Liver (tissue), 9 donors: Measurements from ENCODE around the gene CFAP221. TPM values are rescaled to one million over a fixed set of nuclear protein-coding genes. Genes with fewer than 3 reads are reported as not detected.
A peak's percentile ranks its signal among the peaks of the same experiment; 100 is the strongest.

Experiments used
- DNase-seq: peaks from one replicate; pipeline ENCODE4 v3.0.0-alpha.2; 2017; ENCODE audit warnings: low spot score
- H3K27ac ChIP-seq, 2 donors: one replicate each; pipeline ENCODE4 v1.7.0; 2013; ENCODE audit warnings: inconsistent platforms in 2 of 2, low read length in 2 of 2, control low read depth in 1 of 2, low read depth in 1 of 2, mild to moderate bottlenecking in 1 of 2
- H3K27me3 ChIP-seq, 4 donors: one replicate each; pipeline versions ENCODE4 v1.6.1 to v1.7.0; 2013; ENCODE audit warnings: low read length in 3 of 4, inconsistent platforms in 1 of 4, mild to moderate bottlenecking in 1 of 4, moderate library complexity in 1 of 4; ENCODE audit not compliant: control insufficient read depth in 4 of 4, insufficient read depth in 4 of 4
- H3K36me3 ChIP-seq, 4 donors: one replicate each; pipeline versions ENCODE4 v1.6.1 to v1.7.0; 2013; ENCODE audit warnings: low read length in 3 of 4, mild to moderate bottlenecking in 3 of 4, low read depth in 1 of 4, moderate library complexity in 1 of 4; ENCODE audit not compliant: control insufficient read depth in 4 of 4, insufficient read depth in 3 of 4
- H3K4me1 ChIP-seq, 4 donors: one replicate each; pipeline versions ENCODE4 v1.6.1 to v1.7.0; 2013; ENCODE audit warnings: low read length in 3 of 4, mild to moderate bottlenecking in 3 of 4, moderate library complexity in 1 of 4; ENCODE audit not compliant: control insufficient read depth in 4 of 4, insufficient read depth in 4 of 4
- H3K4me3 ChIP-seq, 3 donors: one replicate each; pipeline versions ENCODE4 v1.6.1 to v1.7.0; 2013; ENCODE audit warnings: low read length in 3 of 3, control low read depth in 1 of 3, low read depth in 1 of 3, mild to moderate bottlenecking in 1 of 3
- H3K9ac ChIP-seq, 2 donors: one replicate each; pipeline ENCODE4 v1.7.0; 2013; ENCODE audit warnings: low read length in 2 of 2, mild to moderate bottlenecking in 2 of 2, moderate library complexity in 2 of 2, control low read depth in 1 of 2, low read depth in 1 of 2
- H3K9me3 ChIP-seq, 4 donors: one replicate each; pipeline versions ENCODE4 v1.6.1 to v1.7.0; 2013; ENCODE audit warnings: low read length in 3 of 4; ENCODE audit not compliant: control insufficient read depth in 4 of 4
- EGR1 ChIP-seq, 2 donors: IDR thresholded peaks; 2 replicates each; pipeline ENCODE4 v1.6.1; 2016 to 2018; ENCODE audit warnings: antibody characterized with exemption in 2 of 2, low read depth in 2 of 2
- FOXA1 ChIP-seq: IDR thresholded peaks from 2 replicates; pipeline ENCODE4 v1.6.1; 2016; ENCODE audit warnings: antibody characterized with exemption
- FOXA2 ChIP-seq: IDR thresholded peaks from 2 replicates; pipeline ENCODE4 v1.6.1; 2016; ENCODE audit warnings: antibody characterized with exemption
- HNF4A ChIP-seq, 2 donors: conservative IDR thresholded peaks; 2 replicates each; pipeline ENCODE4 v1.6.1; 2016; ENCODE audit warnings: antibody characterized with exemption in 2 of 2, mild to moderate bottlenecking in 2 of 2
- HNF4G ChIP-seq: IDR thresholded peaks from 2 replicates; pipeline ENCODE4 v1.6.1; 2016; ENCODE audit warnings: antibody characterized with exemption
- JUND ChIP-seq, 2 donors: IDR thresholded peaks; 2 replicates each; pipeline ENCODE4 v1.6.1; 2016; ENCODE audit warnings: antibody characterized with exemption in 2 of 2
- NR2F2 ChIP-seq: IDR thresholded peaks from 2 replicates; pipeline ENCODE4 v1.6.1; 2016; ENCODE audit warnings: antibody characterized with exemption
- RAD21 ChIP-seq, 2 donors: IDR thresholded peaks; 2 replicates each; pipeline ENCODE4 v1.6.1; 2016; ENCODE audit warnings: antibody characterized with exemption in 2 of 2, mild to moderate bottlenecking in 2 of 2
- WGBS: extraction: QIAGEN DNeasy Blood & Tissue Kit; methylation state at CpG from one replicate; pipeline ENCODE4 v1.1.7; 2013; 5-methylcytosine and 5-hydroxymethylcytosine counted together
- polyA plus RNA-seq, 2 donors: library from polyadenylated mRNA; stranded (reverse) in 1 of 2; unstranded in 1 of 2; fragments of 200-250 nt in 1 of 2; fragments of >200 nt in 1 of 2; fragmentation: Nextera tagmentation in 1 of 2; extraction: Ambion mirVana in 1 of 2; gene quantifications; one replicate each; pipeline versions ENCODE4 v1.2.1 to v1.2.3, GENCODE V29; 2013 to 2015
- total RNA-seq, 2 donors: library from RNA; depleted of rRNA; stranded (reverse); fragments of >200 nt; gene quantifications; one replicate each; pipeline ENCODE4 v1.2.3, GENCODE V29; 2014
- TF ChIP-seq, protein P1 (sequence below): IDR thresholded peaks from 2 replicates; pipeline ENCODE4 v1.6.1; 2016; ENCODE audit warnings: antibody characterized with exemption, mild to moderate bottlenecking
- TF ChIP-seq, protein P2 (sequence below): IDR thresholded peaks from 2 replicates; pipeline ENCODE4 v1.6.1; 2016; ENCODE audit warnings: antibody characterized with exemption
- TF ChIP-seq, protein P3 (sequence below): IDR thresholded peaks from 2 replicates; pipeline ENCODE4 v1.6.1; 2016; ENCODE audit warnings: antibody characterized with exemption
- TF ChIP-seq, protein P4 (sequence below): IDR thresholded peaks from 2 replicates; pipeline ENCODE4 v1.6.1; 2016; ENCODE audit warnings: antibody characterized with exemption
- TF ChIP-seq, protein P5 (sequence below): fragments of 150-350 bp; IDR thresholded peaks from 2 replicates; pipeline ENCODE4 v1.5.1; 2017; ENCODE audit warnings: improper control_type of control experiment, low read depth, low read length; ENCODE audit not compliant: missing input control
- donor health status: healthy.
- donor health status: healthy.
- donor health status: healthy.
- donor health status: healthy.
- donor health status: healthy.

Gene CFAP221
- total and polyA plus RNA-seq, 4 donors, result 0.23 to 3.1 (median 1.2) TPM

DNA sequence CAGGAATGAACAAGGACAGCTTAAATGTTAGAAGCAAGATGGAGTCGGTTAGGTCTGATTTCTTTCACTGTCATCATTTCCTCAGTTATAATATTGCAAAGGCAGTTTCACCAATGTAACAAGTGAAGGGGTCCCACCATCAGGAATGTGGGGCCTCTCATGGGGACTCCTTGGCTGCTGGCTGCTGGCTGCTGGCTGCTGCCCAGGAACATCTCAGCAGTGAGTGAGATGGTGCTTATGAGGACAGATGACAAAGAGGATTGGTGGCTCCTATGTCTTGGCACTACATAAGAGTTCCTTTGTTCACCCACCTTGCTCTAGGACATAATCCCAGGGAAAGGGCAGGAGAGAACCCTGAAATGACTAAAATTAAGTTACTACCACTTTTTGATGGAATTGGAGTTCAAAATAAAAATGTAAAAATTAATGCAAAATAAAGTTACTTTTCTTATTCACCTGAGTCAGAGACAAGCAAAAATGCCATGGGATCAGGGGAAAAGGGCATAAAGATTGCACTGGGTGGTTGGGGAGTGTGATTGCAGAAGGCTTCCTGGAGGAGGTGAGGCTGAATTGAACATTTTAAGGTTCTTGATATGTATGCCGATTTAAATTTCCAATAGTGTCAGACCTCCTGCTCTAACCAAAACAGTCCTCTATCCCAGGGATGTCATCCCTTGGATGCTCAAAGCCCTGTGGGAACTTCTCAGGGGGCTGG is 158.1 kb downstream of the CFAP221 start (continued):
- TF ChIP-seq, protein P1, sequence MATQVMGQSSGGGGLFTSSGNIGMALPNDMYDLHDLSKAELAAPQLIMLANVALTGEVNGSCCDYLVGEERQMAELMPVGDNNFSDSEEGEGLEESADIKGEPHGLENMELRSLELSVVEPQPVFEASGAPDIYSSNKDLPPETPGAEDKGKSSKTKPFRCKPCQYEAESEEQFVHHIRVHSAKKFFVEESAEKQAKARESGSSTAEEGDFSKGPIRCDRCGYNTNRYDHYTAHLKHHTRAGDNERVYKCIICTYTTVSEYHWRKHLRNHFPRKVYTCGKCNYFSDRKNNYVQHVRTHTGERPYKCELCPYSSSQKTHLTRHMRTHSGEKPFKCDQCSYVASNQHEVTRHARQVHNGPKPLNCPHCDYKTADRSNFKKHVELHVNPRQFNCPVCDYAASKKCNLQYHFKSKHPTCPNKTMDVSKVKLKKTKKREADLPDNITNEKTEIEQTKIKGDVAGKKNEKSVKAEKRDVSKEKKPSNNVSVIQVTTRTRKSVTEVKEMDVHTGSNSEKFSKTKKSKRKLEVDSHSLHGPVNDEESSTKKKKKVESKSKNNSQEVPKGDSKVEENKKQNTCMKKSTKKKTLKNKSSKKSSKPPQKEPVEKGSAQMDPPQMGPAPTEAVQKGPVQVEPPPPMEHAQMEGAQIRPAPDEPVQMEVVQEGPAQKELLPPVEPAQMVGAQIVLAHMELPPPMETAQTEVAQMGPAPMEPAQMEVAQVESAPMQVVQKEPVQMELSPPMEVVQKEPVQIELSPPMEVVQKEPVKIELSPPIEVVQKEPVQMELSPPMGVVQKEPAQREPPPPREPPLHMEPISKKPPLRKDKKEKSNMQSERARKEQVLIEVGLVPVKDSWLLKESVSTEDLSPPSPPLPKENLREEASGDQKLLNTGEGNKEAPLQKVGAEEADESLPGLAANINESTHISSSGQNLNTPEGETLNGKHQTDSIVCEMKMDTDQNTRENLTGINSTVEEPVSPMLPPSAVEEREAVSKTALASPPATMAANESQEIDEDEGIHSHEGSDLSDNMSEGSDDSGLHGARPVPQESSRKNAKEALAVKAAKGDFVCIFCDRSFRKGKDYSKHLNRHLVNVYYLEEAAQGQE, result no peak
- no peak for TF ChIP-seq FOXA1
- TF ChIP-seq, protein P2, sequence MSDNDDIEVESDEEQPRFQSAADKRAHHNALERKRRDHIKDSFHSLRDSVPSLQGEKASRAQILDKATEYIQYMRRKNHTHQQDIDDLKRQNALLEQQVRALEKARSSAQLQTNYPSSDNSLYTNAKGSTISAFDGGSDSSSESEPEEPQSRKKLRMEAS, result no peak
- TF ChIP-seq, protein P3, sequence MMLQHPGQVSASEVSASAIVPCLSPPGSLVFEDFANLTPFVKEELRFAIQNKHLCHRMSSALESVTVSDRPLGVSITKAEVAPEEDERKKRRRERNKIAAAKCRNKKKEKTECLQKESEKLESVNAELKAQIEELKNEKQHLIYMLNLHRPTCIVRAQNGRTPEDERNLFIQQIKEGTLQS, result no peak
- TF ChIP-seq, protein P4, sequence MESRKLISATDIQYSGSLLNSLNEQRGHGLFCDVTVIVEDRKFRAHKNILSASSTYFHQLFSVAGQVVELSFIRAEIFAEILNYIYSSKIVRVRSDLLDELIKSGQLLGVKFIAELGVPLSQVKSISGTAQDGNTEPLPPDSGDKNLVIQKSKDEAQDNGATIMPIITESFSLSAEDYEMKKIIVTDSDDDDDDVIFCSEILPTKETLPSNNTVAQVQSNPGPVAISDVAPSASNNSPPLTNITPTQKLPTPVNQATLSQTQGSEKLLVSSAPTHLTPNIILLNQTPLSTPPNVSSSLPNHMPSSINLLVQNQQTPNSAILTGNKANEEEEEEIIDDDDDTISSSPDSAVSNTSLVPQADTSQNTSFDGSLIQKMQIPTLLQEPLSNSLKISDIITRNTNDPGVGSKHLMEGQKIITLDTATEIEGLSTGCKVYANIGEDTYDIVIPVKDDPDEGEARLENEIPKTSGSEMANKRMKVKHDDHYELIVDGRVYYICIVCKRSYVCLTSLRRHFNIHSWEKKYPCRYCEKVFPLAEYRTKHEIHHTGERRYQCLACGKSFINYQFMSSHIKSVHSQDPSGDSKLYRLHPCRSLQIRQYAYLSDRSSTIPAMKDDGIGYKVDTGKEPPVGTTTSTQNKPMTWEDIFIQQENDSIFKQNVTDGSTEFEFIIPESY, result no peak

DNA sequence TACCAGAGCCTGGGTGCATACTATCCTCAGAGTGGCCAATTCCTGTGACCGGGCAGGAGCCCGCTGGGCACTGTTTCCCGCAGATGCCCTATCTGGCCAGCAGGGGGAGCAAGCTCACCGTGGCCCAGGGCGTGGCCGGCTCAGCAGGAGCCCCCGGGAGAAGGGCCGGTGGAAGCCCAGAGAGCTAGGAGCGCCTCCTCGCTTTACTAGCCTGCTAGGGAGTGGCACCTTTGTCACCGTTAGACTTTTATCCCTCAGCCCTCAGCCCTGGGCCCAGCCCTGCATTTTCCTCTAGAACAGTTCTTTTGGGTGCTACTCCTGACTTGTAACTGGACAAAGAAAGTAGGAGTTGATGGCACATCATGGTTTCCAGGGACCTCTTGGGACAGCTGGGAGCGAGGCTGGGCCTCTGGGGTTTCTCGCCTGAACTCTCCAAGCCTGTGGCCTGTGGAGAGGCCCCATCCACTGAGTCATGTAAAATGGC is 158.7 kb downstream of the CFAP221 start:
- H3K27ac ChIP-seq, result no peak overlapping the region
- peaks cover 0 to 2% (median 1%) of the 10 kb centered on the region in 4 donors for H3K4me1 ChIP-seq
- no peak overlapping the region for H3K4me3 ChIP-seq
- WGBS, result 17% methylated on average over 13 of the region's 13 CpGs
- no peak overlapping the region for H3K9ac ChIP-seq
- DNase-seq, result peak; percentile 73
- TF ChIP-seq, protein P4, result no peak
- TF ChIP-seq, protein P5, sequence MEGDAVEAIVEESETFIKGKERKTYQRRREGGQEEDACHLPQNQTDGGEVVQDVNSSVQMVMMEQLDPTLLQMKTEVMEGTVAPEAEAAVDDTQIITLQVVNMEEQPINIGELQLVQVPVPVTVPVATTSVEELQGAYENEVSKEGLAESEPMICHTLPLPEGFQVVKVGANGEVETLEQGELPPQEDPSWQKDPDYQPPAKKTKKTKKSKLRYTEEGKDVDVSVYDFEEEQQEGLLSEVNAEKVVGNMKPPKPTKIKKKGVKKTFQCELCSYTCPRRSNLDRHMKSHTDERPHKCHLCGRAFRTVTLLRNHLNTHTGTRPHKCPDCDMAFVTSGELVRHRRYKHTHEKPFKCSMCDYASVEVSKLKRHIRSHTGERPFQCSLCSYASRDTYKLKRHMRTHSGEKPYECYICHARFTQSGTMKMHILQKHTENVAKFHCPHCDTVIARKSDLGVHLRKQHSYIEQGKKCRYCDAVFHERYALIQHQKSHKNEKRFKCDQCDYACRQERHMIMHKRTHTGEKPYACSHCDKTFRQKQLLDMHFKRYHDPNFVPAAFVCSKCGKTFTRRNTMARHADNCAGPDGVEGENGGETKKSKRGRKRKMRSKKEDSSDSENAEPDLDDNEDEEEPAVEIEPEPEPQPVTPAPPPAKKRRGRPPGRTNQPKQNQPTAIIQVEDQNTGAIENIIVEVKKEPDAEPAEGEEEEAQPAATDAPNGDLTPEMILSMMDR, result peak; percentile 89
- TF ChIP-seq HNF4G (no peak), HNF4A (conservative IDR thresholded peaks at IDR 0.05) (no peak), RAD21 (IDR thresholded peaks at IDR 0.05) (peak; percentile 91 to 96), NR2F2 (no peak), FOXA2 (no peak), FOXA1 (no peak), EGR1 (IDR thresholded peaks at IDR 0.05; ENCODE audit: low read depth in 2 of 2) (no peak), JUND (IDR thresholded peaks at IDR 0.05) (no peak)
- TF ChIP-seq, protein P3, result no peak
- TF ChIP-seq, protein P1, result no peak
- TF ChIP-seq, protein P2, result no peak
- H3K9me3 ChIP-seq, result no peaks in the 10 kb centered on the region
- H3K36me3 ChIP-seq, result no peaks in the 10 kb centered on the region
- H3K27me3 ChIP-seq, result no peaks in the 10 kb centered on the region
